Activated CD8-positive, alpha-beta T cell treated with anti-CD3 and anti-CD28 coated beads, Interleukin-2, amount 10 ng/mL, durations not matched to agents 7 days and 5 days (primary cell): ENCODE measurements around the gene FXYD2. TPM values are rescaled to one million over a fixed set of nuclear protein-coding genes. Genes with fewer than 3 reads are reported as not detected.
"Not testable (repeated sequence)": the region's sequence is repeated elsewhere in the genome, so short reads cannot be mapped to it uniquely, and the experiment has no call there.

Experiments
- ATAC-seq: fragments of 150-1000 bp; cut with Tn5 transposase; one replicate; pipeline ENCODE4 v1.10.0; 2021; ENCODE audit warnings: moderate library complexity
- CTCF ChIA-PET: fragments of 350-600 bp; sonication (Branson Sonifier 250); formaldehyde crosslinking; loops from one replicate; lab custom pipeline; 2021; ENCODE audit warnings: antibody characterized with exemption; lab: Charles Lee
- POLR2A ChIA-PET: fragments of 350-600 bp; sonication (Branson Sonifier 250); formaldehyde crosslinking; loops from one replicate; lab custom pipeline; 2021; ENCODE audit warnings: antibody characterized with exemption; lab: Charles Lee
- DNase-seq: peaks from one replicate; pipeline ENCODE4 v3.0.0-alpha.2; 2020
- H3K27ac Mint-ChIP-seq: one replicate; pipeline ENCODE4 v1.8.0; 2021; ENCODE audit warnings: mild to moderate bottlenecking, mixed read lengths
- H3K27me3 Mint-ChIP-seq: one replicate; pipeline ENCODE4 v1.8.0; 2021; ENCODE audit warnings: low read depth, mixed read lengths
- H3K36me3 Mint-ChIP-seq: one replicate; pipeline ENCODE4 v1.8.0; 2021; ENCODE audit warnings: low read depth, mixed read lengths
- H3K4me1 Mint-ChIP-seq: one replicate; pipeline ENCODE4 v1.8.0; 2021; ENCODE audit warnings: low read depth, mixed read lengths
- H3K4me3 Mint-ChIP-seq: one replicate; pipeline ENCODE4 v1.8.0; 2021; ENCODE audit warnings: mild to moderate bottlenecking, mixed read lengths
- H3K9me3 Mint-ChIP-seq: one replicate; pipeline ENCODE4 v1.8.0; 2022; ENCODE audit warnings: mixed read lengths; ENCODE audit not compliant: insufficient read depth
- total RNA-seq, 2 experiments: library from RNA; stranded (reverse); gene quantifications; one replicate each; pipeline ENCODE4 v1.2.3, GENCODE V29; 2021

Gene FXYD2
- total RNA-seq, 2 experiments from 2014 or later, result 22.5 to 24.3 TPM

DNA sequence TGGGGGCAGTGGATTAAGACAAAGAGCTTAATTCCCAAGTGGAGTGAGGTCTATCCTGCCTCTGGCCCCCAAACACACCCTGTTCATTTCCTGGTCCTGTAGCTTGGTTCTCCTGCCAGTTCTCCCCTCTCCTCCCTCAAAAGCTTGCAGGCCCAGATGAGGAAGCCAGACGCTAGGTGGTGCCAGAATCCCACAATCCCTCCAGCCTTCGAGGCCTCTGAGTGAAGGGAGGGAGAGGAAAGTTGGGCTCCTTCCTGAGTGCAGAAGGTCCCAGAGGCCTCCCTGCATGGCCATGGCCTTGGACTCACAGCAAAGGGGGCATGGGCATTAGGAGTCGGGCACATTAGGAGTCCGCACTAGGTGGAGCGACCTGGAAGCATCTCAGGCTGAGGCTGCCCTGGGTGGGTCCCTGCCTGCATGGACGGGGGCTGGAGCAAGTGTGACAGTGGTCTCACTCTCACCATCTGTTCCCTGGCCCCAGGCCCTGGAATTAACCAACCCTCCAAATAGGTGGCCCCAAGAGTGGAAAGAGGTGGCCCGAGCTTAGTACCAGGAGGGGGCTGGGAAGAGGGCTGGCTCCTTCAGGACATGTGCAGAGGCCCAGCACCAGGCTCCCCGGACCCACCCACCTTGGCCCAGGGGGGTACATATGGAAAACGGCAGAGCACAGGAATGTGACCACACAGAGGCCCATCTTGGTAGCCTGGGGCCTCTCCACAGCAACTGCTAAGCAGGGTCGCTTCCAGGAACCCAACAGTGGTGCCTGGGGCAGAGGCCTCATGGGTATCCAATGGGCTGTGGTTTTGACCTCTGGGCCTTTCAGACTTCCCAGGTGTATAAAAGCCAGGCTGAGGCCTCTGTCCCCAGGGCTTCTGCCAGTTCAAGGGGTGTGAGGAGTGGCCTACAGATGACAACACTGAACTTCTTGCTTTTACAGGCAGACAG lies 5.2 kb downstream of the FXYD2 start:
- Mint-ChIP-seq H3K4me3 (no peak overlapping the region), H3K27ac (peak overlapping the region; percentile 74), H3K36me3 (no peaks in the 10 kb centered on the region), H3K4me1 (peaks cover 87% of the 10 kb centered on the region), H3K9me3 (no peaks in the 10 kb centered on the region), H3K27me3 (no peaks in the 10 kb centered on the region)
- ChIA-PET CTCF (interaction anchor here (0.6 to 12.4 kb wide), 13 partner anchors 9 to 394 kb away, joined by 3 to 436 read pairs (median 6); partner anchors contain the start of gene IL10RA), POLR2A (interaction anchor here (1.0 to 4.7 kb wide), 2 partner anchors 131 to 393 kb away, joined by 3 to 25 read pairs; no protein-coding TSS in a partner anchor)
- no peak for ATAC-seq
- DNase-seq, result no peak

DNA sequence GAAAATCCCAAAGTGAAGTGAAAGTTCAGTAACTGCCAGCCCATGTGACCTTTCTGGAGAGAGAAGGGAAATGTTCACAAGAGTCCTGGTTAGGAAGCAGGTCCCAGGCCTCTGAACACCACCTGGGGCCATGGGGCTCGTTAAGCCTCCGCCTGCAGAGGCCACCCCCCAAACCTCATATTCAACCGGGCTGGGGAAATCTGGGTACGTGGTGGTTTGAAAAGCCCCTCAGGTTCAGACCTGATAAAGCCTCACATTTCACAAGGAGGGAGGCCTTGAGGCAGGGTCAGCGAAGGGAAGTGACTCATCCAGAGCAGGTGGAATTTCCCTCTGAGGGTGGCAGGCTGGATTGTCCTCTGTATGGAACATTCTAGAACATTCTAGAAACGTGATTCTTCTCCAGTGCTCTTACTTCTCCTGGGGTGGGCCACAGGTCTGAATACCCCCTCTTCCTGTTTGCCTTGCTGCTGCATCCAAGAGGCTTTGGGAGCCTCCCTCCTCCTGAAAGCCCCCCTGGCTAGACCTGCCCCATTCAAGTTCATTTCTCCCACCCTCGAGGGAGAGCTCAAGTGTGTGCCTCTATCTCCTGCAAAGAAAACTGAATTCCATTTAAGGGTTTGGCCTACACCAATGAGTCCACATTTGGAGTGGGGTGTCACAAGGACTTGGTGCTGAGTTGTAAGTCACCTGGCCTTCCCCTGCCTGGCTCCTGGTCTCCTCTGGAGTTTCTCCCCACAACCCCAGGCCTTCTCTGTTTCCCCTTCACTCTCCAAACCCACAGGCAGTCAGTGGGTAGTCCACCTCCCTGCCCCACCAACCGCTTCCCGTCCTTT lies 6.3 kb downstream of the FXYD2 start:
- H3K27me3 Mint-ChIP-seq, result no peaks in the 10 kb centered on the region
- peak; percentile 54 for DNase-seq
- no peaks in the 10 kb centered on the region for H3K9me3 Mint-ChIP-seq
- H3K36me3 Mint-ChIP-seq, result no peaks in the 10 kb centered on the region
- H3K4me3 Mint-ChIP-seq, result peak overlapping the region; percentile 10
- peaks cover 86% of the 10 kb centered on the region for H3K4me1 Mint-ChIP-seq
- POLR2A ChIA-PET, result interaction anchor here (1.0 to 4.7 kb wide), 7 partner anchors 9 to 392 kb away, joined by 3 to 25 read pairs (median 6); no protein-coding TSS in a partner anchor
- CTCF ChIA-PET, result interaction anchor here (0.6 to 12.4 kb wide), 25 partner anchors 10 to 392 kb away, joined by 3 to 436 read pairs (median 5); partner anchors contain the start of genes IL10RA and TMPRSS13
- peak overlapping the region; percentile 95 for H3K27ac Mint-ChIP-seq
- ATAC-seq, result peak; percentile 8

DNA sequence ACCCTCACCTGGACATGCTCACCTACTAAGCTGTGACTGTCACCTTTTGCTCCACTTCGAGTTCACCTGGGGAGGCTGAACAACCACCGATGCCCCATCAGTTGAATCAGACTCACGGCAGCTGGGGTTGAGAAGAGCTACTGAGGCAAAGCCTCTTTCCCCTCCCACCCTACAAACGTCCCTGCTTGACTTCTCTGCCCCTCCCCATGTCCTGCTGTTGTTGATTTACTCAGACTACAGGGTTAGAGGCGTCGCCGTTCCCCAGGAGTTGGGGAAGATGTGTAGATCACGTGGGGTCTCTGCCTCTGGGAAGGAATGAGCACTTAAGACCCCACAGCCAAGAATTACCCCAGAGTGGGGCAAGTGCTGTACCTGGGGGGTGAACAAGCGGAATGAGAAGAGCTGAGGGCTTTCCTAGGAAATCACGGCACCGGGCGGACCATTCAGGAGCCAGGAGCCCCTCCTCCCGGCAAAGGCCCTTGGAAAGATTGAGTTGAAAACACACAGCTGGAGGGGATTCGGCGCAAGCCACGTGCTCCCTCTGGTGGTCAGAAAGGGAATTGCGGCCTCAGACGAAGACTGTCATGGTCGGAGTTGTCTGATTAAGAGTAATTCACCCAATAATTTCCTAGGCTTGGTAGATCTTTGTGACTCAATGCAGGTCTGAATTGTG lies 7.0 kb downstream of the FXYD2 start:
- no peaks in the 10 kb centered on the region for H3K27me3 Mint-ChIP-seq
- peak overlapping the region; percentile 95 for H3K27ac Mint-ChIP-seq
- H3K4me3 Mint-ChIP-seq, result peak overlapping the region; percentile 47
- H3K9me3 Mint-ChIP-seq, result no peaks in the 10 kb centered on the region
- H3K4me1 Mint-ChIP-seq, result peaks cover 81% of the 10 kb centered on the region
- POLR2A ChIA-PET, result interaction anchor here (1.4 to 4.7 kb wide), 7 partner anchors 8 to 234 kb away, joined by 5 to 25 read pairs (median 6); no protein-coding TSS in a partner anchor
- H3K36me3 Mint-ChIP-seq, result no peaks in the 10 kb centered on the region
- peak; percentile 31 for ATAC-seq
- CTCF ChIA-PET, result interaction anchor here (0.7 to 12.4 kb wide), 33 partner anchors 11 to 586 kb away, joined by 3 to 436 read pairs (median 5); partner anchors contain the start of genes IL10RA, PCSK7, RNF214 and TMPRSS13
- peak; percentile 92 for DNase-seq

DNA sequence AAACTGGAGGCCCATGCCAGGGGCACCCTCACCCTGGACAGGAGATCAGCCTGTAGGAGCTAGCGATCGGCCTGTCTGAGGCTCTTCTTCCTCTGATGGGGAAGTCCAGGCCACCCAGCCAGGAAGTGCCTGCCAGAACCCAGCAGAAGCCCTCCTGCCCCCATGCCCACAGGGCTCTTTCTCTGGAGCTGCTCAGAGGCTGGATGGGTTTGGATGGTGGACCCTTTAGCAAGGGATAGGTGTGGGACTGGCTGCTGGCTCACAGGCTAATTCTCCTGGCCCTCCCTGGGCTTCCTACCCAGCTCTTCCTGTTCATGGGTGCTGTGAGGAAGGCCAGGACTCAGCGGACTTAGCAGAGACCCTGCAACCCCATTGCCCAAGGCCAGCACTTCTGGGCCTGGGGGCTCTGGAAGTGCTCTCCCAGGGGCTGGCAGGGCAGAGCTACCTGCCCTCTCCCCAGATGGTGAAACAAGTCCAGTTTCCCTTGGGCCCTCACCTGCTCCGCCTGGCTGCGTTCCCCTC lies 7.6 kb downstream of the FXYD2 start:
- CTCF ChIA-PET, result interaction anchor here (0.7 to 12.4 kb wide), 33 partner anchors 11 to 585 kb away, joined by 3 to 436 read pairs (median 5); partner anchors contain the start of genes IL10RA, PCSK7, RNF214 and TMPRSS13
- DNase-seq, result no peak

DNA sequence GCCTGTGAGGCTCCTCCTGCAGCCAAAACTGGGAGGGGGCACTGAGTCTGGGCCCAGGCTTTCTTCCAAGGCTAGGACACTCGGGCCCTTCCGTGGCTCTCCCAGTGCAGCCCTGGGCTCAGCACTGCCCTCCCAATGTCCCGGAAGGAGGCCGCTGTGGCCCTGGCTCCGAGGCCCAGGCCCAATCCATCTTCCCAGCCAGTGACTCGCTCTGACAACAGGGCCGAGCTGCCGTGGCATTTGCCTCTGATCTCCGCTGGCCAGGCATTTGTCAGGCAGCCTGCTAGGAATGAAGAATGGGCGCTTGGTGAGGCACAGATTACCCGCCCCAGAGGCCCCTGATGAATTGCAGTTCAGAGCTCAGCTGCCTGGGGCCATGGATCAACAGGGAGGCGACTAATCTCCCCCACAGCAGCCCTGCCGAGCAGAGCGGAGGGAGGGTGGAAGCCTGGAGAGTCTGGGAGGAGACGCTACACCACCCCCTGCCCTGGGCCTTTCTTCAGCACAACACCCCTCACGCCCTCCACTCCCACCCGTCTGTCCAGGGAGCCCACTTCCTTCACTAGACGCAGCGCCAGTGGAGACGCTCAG lies 8.3 kb downstream of the FXYD2 start:
- DNase-seq (no peak), ATAC-seq (no peak)
- H3K27ac Mint-ChIP-seq, result peak overlapping the region; percentile 95
- no peaks in the 10 kb centered on the region for H3K27me3 Mint-ChIP-seq
- H3K4me3 Mint-ChIP-seq, result peak overlapping the region; percentile 68
- CTCF ChIA-PET, result interaction anchor here (0.7 to 12.4 kb wide), 22 partner anchors 8 to 585 kb away, joined by 3 to 436 read pairs (median 15); partner anchors contain the start of genes FXYD2, IL10RA, PCSK7 and RNF214
- no peaks in the 10 kb centered on the region for H3K9me3 Mint-ChIP-seq
- no peaks in the 10 kb centered on the region for H3K36me3 Mint-ChIP-seq
- POLR2A ChIA-PET, result interaction anchor here (1.0 to 4.7 kb wide), 15 partner anchors 8 to 390 kb away, joined by 3 to 25 read pairs (median 6); partner anchors contain the start of genes FXYD2 and IL10RA
- peaks cover 68% of the 10 kb centered on the region for H3K4me1 Mint-ChIP-seq

More for the DNA sequence above, 7.6 kb downstream of the FXYD2 start:
- ATAC-seq, result no peak
- H3K27ac Mint-ChIP-seq, result peak overlapping the region; percentile 95
- POLR2A ChIA-PET, result interaction anchor here (1.0 to 4.7 kb wide), 9 partner anchors 8 to 235 kb away, joined by 3 to 25 read pairs (median 6); no protein-coding TSS in a partner anchor
- peaks cover 75% of the 10 kb centered on the region for H3K4me1 Mint-ChIP-seq
- no peaks in the 10 kb centered on the region for H3K27me3 Mint-ChIP-seq
- H3K4me3 Mint-ChIP-seq, result peak overlapping the region; percentile 47
- H3K36me3 Mint-ChIP-seq, result no peaks in the 10 kb centered on the region
- H3K9me3 Mint-ChIP-seq, result no peaks in the 10 kb centered on the region

DNA sequence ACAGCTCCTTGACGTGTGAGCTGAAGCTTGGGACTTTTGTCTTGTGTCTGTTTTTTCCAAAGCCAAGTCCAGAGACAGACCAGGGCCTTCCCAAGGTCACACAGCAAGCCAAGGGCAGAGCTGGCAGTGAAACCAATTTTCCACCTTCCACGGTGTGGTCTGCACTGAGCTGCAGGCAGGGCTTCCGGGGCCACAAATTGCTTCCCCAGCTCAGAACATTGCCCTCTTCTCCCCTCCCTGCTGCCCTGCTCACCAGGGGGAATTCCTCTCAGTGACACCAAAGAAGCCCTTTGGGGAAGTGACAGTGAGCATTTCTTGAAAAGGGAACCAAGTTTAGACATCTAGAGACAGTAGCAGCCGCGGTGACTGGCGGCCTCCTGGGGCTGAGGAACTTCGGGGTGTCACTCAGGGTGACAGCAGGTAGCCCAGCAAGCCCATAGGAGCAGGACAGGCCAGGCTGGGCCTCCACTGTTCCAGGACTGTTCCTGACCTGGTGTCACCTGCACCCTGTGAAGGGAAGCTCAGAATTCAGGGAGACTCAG lies 9.2 kb downstream of the FXYD2 start:
- peak; percentile 74 for DNase-seq
- no peaks in the 10 kb centered on the region for H3K27me3 Mint-ChIP-seq
- ChIA-PET CTCF (interaction anchor here (0.7 to 12.4 kb wide), 18 partner anchors 9 to 584 kb away, joined by 3 to 436 read pairs (median 20); partner anchors contain the start of genes FXYD2, IL10RA, PCSK7 and TMPRSS13), POLR2A (interaction anchor here (0.6 to 4.7 kb wide), 15 partner anchors 8 to 389 kb away, joined by 3 to 25 read pairs (median 5); partner anchors contain the start of genes FXYD2 and IL10RA)
- H3K36me3 Mint-ChIP-seq, result no peaks in the 10 kb centered on the region
- ATAC-seq, result peak; percentile 75
- peaks cover 67% of the 10 kb centered on the region for H3K4me1 Mint-ChIP-seq
- peak overlapping the region; percentile 68 for H3K4me3 Mint-ChIP-seq
- peak overlapping the region; percentile 95 for H3K27ac Mint-ChIP-seq
- no peaks in the 10 kb centered on the region for H3K9me3 Mint-ChIP-seq

DNA sequence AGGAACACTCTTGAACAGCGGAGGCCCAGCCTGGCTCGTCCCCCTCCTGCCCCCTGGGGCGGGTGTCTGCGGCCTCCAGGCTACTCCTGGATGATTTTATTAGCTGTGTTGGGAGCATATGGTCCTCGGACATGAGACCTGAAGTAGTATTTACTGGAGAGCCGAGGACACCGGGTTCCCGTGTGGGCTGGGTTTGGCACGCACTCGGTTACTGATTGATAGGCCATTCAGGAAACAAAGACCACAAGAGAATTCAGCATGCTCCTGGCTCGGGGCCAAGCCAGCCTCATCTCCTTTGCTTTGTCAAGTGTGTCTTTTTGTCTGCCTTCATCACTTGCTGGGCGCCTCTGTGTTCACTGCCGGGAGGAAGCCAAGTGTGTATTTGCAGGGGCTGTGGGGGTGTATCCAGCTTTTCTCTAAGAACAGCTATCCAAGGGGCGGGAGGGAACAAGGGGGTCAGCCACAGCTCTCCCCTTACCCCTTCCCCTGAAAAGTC lies 9.7 kb downstream of the FXYD2 start:
- Mint-ChIP-seq H3K9me3 (no peaks in the 10 kb centered on the region), H3K27me3 (no peaks in the 10 kb centered on the region), H3K4me1 (peaks cover 66% of the 10 kb centered on the region), H3K4me3 (peak overlapping the region; percentile 68), H3K27ac (peak overlapping the region; percentile 95), H3K36me3 (no peaks in the 10 kb centered on the region)
- peak; percentile 66 for ATAC-seq
- DNase-seq, result peak; percentile 92
- POLR2A ChIA-PET, result interaction anchor here (0.6 to 4.7 kb wide), 17 partner anchors 7 to 477 kb away, joined by 3 to 25 read pairs (median 5); partner anchors contain the start of genes FXYD2 and IL10RA
- CTCF ChIA-PET, result interaction anchor here (0.7 to 12.4 kb wide), 15 partner anchors 9 to 583 kb away, joined by 3 to 436 read pairs (median 21); partner anchors contain the start of genes FXYD2, IL10RA, PCSK7 and TMPRSS13

DNA sequence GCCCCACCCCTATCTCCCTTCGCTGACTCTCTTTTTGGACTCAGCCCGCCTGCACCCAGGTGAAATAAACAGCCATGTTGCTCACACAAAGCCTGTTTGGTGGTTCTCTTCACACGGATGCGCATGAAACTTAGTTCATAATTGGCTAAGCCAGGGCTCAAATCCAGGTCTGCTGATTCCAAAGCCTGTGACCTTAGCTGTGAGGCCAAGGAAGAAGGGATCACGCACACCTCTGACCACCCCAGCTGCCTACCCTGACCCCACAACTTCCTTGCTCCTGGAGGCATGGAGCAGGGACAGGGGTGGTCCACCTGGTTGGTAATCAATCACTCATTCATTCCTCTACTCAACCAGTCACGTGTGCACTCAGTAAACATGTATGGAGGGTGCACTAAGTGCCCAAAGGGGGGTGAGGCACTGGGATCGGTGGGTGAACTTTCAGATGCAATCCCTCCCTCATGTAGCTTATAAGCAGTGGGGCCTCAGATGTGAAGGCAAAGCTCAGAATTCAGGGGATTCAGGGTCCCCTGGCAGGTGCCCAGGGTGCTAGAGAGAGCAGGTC lies 10.3 kb downstream of the FXYD2 start:
- no peak for ATAC-seq
- Mint-ChIP-seq H3K9me3 (no peaks in the 10 kb centered on the region), H3K27ac (peak overlapping the region; percentile 95), H3K4me3 (no peak overlapping the region), H3K27me3 (no peaks in the 10 kb centered on the region), H3K36me3 (no peaks in the 10 kb centered on the region), H3K4me1 (peaks cover 69% of the 10 kb centered on the region)
- ChIA-PET POLR2A (interaction anchor here (0.6 to 4.7 kb wide), 12 partner anchors 8 to 476 kb away, joined by 3 to 25 read pairs (median 6); partner anchors contain the start of genes FXYD2 and IL10RA), CTCF (interaction anchor here (1.1 to 12.4 kb wide), 9 partner anchors 10 to 389 kb away, joined by 3 to 436 read pairs (median 34); partner anchors contain the start of genes FXYD2 and IL10RA)
- no peak for DNase-seq

DNA sequence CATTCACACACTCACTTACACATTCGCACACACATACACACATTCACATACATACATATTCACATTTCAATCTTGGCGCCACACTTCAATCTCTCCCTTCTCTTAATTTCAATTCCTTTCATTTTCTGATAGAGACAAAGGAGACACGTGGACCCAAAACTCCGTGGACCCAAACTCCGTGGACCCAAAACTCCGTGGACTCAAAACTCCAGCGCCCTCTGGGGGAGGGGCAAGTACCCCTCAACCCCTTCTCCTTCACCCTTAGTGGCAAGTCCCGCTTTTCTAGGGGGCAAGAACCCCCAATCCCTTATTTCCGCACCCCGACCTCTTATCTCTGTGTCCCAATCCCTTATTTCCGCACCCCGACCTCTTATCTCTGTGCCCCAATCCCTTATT lies 14.5 kb downstream of the FXYD2 start:
- H3K36me3 Mint-ChIP-seq, H3K9me3 Mint-ChIP-seq, H3K4me3 Mint-ChIP-seq, POLR2A ChIA-PET, ATAC-seq, DNase-seq, H3K27me3 Mint-ChIP-seq: not testable (repeated sequence)
- Mint-ChIP-seq H3K4me1 (peaks cover 45% of the 10 kb centered on the region), H3K27ac (peak overlapping the region; percentile 10)
- CTCF ChIA-PET, result interaction anchor here (0.9 to 7.9 kb wide), 8 partner anchors 10 to 482 kb away, joined by 3 to 404 read pairs (median 40); partner anchors contain the start of genes CEP164 and FXYD2
